VCaP (cell line): ENCODE data around the gene NID2.

Source experiments
- H3K27ac ChIP-seq: fragments of 450-650 bp; 2 replicates; pipeline ENCODE4 v1.5.1; 2017
- CTCF ChIP-seq: fragments of 450-650 bp; conservative IDR thresholded peaks from 2 replicates; pipeline ENCODE4 v1.5.1; 2017; ENCODE audit warnings: mild to moderate bottlenecking, moderate library complexity

Gene NID2

GRCh38 chr14:51963286-51963685 is 105.6 kb downstream of the NID2 start:
- H3K27ac ChIP-seq: no peak overlapping the region
- no peak for TF ChIP-seq CTCF

- no peak overlapping the region for H3K27ac ChIP-seq
- no peak for TF ChIP-seq CTCF
These were observed 106.1 kb downstream of the NID2 start for GRCh38 chr14:51962711-51963110.

GRCh38 chr14:51960866-51961265 is 108.0 kb downstream of the NID2 start:
- TF ChIP-seq CTCF: no peak
- H3K27ac ChIP-seq: no peak overlapping the region

- no peak overlapping the region for H3K27ac ChIP-seq
- no peak for TF ChIP-seq CTCF
These were observed 108.9 kb downstream of the NID2 start for GRCh38 chr14:51959928-51960327.

GRCh38 chr14:51957950-51958349 is 110.9 kb downstream of the NID2 start:
- no peak for TF ChIP-seq CTCF
- H3K27ac ChIP-seq: no peak overlapping the region
